MM.1S (cell line): ENCODE measurements around the gene FOXL3.

ENCODE experiments used
- CTCF ChIP-seq: fragments of 300-600 bp; sonication (generic); IDR thresholded peaks from 2 replicates; pipeline ENCODE4 v1.5.1; 2016; ENCODE audit warnings: antibody characterized with exemption, low read length, mixed read lengths
- EZH2 ChIP-seq: fragments of 300-600 bp; sonication (generic); optimal IDR thresholded peaks from 2 replicates; pipeline ENCODE3; 2017; ENCODE audit warnings: low read depth, mild to moderate bottlenecking, antibody characterized with exemption, low read length, mixed read lengths
- EZH2phosphoT487 ChIP-seq: fragments of 300-600 bp; sonication (generic); IDR thresholded peaks from 2 replicates; pipeline ENCODE4 v1.6.1; 2018; ENCODE audit warnings: antibody characterized with exemption, low read length

- TF ChIP-seq CTCF = no peak
- no peak for TF ChIP-seq EZH2
- TF ChIP-seq EZH2phosphoT487 = no peak
These were observed 50.4 kb downstream of the FOXL3 start for GRCh38 chr7:340200-340937.
